Stimulated activated CD8-positive, alpha-beta memory T cell treated with anti-CD3 and anti-CD28 coated beads, Interleukin-15, amount 100 ng/mL, for 48 hours (primary cell): ENCODE results near the gene ELK3.

ENCODE experiments used
- DNase-seq, 2 donors: peaks; one replicate each; pipeline ENCODE4 v3.0.0-alpha.2; 2020; ENCODE audit warnings: low read depth in 2 of 2

ELK3 gene

DNA sequence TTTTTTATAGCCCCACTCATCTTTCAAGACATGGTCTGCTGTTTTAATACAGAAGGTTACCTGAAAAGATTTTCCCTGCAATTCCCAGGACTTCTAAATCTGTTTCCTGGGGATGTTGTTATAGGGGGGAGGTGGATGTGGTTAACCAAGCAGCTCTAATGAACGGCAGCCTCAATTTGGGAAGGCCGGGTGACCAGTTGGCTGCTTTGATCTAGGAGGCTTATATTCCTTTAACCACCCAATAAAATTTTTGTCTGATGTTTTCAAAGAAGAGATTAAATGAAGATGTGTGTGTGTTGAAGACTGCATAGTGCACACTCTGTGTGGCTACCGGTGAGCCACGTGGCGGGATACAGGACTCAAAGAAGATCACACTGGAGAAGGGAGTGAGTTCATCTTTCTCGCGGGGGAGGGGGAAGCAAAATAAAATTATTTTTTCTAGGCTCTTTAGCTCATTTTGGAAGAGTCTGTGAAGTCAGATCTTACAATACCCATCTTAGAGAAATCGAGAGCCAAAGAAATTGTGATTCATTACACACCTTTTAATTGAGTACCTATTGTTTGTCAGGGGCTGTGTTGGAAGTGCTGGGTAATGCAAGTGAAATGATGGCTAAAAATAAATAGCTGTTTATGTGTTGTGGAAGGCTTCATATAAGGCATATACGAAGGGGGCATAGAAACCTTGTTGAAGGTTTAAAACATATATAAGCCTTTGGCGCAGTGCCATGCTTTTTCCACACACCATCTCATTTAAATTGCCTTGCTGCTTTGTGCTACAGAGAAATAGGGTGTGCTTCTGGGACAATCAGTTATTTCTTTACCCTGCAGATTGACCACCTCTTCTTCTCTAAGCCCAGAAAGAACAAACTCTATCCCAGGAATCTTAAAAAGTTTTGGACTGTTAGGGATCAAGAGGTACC, 18.5 kb downstream of the ELK3 start:
- DNase-seq = no peak

DNA sequence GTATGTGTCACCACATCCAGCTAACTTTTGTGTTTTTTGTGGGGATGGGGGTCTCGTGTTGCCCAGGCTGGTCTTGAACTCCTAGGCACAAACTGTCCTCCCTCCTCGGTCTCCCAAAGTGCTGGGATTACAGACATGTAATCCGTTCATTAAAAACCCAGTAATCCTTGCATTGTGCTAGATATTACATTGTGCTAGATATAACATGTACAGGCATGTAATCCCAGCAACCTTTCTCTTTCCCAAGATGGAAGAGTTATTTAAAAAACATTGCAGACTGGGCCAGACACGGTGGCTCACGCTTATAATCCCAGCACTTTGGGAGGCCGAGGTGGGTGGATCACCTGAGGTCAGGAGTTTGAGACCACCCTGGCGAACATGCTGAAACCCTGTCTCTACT, 19.7 kb downstream of the ELK3 start:
- DNase-seq = no peak

DNA sequence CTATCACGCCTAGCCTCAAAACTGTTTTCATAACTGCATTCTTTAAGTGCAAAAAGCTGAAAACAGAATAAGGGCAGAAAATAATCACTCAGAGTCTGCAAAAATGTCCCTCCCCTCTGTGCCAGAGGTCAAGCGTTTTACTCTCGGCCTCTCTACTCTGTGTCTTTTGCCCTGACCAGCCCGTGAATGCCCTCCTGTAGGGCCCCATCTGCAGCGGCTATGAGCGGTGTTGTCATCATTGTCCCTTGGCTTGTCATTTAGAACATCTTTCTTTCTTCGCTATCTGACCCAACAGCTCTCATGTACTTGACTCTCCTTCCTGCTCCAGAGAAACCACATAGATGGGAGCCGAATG, 21.7 kb downstream of the ELK3 start:
- no peak for DNase-seq

DNA sequence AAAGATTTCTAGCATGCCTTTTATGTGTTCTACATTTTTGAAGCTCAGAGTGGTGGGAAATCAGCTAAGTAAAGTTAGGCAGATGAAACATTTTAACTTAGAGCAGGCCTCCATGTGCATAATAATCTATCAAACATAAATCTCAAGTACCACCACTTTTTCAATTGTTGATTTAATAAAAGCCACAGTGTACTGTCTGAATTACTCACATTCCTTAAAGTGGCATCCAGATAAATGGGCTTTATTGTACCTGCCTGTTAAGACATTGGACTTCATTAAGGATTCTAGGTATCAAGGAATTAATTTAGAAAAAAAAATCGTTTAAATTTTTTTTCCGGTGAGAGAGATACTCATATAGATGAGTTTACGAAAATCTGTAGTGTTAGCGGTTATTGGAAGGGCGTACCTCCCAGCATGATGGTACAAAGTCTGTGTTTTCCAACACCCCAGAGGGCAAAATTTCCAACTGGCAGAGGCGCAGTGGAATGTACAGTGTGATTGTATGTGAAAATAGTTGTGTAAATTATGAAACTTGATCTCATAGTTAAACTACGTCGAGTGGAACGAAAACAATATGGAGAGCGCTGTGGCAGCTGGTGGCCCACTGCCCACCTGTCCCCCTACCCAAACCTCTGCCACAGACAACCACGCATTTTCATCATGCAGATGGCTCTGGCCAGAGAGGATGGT, 25.0 kb downstream of the ELK3 start:
- no peak for DNase-seq

DNA sequence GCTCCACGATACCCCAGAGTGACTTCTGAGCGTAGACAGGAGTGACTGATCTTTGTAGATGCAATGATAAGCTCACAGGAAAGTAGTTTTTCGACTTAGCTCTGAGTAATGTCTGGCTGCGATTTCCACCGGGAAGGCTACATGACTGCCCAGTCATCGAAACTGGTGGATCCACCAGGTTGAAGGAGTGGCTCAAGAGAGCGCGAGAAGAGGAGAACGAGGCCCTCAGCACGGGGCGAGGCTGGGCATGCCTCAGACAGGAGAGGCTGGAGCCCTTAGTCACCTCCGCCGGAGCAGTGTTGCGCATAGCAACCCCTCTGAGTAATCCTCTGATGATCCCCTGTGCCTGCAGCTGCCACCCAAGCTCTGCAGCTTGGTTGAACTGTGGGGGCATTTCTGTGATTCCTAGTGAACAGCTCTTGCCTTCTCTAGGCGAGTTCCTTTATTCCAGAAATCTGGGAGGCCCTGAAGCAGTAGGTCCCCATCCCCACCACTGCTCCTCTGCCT, 25.6 kb downstream of the ELK3 start:
- no peak for DNase-seq

DNA sequence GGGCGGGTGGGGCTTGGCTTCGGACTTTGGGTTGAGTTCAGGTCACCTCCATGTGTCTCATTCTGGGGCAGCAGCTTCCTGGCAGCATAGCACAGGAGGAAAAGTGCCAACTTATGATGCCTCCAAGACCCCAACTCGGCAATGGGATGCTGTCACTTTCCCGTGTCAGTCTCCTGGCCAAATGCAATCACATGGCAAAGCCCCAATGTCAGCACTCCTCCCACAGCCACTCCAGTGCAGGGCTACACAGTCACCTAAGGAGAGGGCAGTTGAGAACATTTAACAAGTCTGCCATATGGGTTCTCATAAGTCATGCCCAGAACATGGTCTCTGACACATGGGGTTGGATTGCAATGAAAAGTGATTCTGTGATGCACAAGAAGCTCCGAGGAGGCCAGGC, 26.7 kb downstream of the ELK3 start:
- DNase-seq = no peak

DNA sequence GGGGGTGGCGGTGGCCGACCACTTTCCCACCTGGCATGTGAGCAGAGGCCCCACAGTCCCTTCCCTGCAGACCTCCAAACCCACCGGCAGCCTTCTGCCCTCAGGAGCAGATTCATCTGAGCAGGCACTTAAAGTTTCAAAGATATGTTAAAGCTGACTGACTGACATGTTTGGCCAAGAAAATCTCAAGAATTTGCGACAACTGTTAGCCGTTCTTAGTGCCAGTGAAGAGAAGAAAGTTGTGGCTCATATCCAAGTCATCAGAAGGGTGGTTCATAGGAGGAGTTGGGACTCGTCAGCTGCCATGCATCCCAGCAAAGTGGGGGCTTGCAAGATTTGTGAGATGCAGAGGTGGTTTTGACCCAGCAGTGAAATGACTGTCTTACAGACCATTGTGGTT, 27.2 kb downstream of the ELK3 start:
- no peak for DNase-seq

DNA sequence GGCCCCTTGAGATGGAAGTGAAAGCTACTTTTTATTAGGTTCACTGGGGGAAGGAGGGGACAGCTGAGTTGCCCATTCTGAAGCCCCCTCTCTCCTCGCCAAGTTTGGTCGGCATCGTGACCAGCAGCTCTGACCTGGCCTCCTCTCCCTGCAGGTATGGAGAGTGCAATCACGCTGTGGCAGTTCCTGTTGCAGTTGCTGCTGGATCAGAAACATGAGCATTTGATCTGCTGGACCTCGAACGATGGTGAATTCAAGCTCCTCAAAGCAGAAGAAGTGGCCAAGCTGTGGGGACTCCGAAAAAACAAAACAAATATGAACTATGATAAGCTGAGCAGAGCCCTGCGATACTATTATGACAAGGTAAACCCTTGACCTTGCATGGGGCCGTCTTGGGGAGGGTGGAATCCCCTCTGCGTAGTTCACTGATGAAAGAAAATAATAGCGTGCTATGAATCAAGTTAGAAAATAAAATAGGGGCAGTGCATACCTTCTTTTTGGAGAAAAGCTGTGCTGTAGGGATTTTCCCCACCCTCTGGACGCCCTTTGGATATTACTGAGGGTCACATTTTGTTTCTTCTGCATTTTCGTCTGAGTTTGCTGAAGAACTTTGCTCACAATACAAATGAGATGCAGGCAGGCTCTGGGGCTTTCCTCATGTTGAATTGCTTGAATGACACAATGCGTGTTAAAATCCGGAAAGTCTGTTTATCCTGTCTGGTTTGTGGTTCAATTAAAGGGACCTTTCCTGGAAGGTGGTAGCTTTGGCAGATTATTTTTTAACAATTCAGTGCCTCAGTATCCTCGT, 29.4 kb downstream of the ELK3 start:
- DNase-seq = no peak

DNA sequence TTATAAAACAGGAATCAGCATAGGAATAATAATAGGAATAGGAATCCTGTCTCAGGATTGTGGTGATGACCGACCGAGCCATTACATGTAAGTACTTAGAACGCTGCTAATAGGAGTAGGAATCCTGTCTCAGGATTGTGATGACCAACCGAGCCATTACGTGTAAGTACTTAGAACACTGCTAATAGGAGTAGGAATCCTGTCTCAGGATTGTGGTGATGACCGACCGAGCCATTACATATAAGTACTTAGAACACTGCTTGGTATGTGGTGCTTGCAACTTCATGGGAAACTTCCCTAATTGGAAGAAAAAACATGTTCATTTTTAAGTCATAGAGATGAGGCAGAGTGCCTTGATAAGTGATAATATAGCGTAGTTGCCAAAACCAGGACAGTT, 30.0 kb downstream of the ELK3 start:
- DNase-seq = no peak

DNA sequence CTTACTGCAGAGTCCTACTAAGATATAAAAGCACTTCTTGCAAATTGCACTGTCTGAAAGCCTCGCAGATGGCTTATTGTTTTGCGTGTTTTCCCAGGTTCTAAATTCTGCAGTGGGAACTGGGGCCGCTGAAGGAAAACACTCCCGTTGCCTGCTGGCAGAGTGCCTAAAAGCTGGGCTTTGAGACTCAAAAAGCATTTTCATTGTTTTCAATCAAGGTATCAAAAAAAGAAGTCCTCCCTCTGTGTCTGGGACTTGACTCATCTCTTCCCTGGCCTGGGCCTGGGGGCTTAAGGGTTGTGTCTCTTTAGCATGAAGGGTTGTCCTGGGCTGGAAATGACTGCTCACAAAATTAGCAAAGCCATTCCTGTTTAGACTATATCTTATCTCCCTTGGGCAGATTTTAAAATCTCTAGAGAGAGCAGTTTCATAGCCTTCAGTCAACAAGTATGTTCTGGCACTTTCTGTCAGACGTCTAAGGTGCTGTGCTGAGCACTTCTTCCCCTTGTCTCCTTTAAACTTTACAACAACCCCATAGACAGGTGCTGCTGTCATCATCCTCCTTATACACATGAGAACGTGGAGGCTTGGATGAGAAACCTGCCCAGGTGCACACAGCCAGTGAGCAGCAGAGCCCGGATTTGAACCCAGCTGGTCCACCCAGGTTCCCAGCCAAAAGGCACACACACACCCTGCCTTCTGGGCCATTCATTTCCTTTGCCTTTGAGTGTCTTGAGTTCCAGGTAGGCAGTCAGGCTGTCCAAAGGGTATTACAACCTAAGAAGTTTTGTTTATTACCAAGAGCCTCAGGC, 31.1 kb downstream of the ELK3 start:
- no peak for DNase-seq

DNA sequence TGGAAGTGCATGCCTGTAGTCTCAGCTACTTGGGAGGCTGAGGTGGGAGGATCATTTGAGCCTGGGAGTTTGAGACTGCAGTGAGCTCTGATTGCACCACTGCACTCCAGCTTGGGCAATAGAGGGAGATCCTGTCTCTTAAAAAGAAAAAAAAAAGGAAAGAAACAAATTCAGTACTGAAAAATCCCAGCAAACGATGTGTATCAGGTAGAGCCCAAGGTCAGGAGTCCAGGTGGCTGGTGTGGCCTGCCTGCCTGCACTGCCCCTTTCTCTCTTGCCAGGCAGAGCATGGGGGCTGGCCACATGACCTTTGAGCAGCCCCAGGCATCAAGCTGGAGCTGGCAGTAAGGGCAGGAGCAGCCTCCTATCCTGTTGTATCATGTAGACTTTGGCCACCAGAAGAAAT, 31.8 kb downstream of the ELK3 start:
- no peak for DNase-seq

DNA sequence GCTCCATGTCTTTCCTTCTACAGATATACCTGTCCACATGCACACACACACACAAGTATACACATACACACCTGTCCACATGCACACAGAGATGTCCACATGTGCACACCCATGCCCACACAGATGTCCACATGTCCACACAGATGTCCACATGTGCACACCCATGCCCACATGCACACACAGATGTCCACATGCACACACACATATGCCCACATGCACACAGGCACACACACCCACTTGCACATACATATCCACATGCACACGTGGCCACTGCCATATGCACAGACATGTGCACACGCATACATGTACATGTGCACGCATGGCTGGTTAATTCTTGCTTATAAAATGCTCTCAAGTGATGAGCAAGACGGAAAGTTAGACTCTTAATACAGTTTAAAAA, 32.2 kb downstream of the ELK3 start:
- no peak for DNase-seq

DNA sequence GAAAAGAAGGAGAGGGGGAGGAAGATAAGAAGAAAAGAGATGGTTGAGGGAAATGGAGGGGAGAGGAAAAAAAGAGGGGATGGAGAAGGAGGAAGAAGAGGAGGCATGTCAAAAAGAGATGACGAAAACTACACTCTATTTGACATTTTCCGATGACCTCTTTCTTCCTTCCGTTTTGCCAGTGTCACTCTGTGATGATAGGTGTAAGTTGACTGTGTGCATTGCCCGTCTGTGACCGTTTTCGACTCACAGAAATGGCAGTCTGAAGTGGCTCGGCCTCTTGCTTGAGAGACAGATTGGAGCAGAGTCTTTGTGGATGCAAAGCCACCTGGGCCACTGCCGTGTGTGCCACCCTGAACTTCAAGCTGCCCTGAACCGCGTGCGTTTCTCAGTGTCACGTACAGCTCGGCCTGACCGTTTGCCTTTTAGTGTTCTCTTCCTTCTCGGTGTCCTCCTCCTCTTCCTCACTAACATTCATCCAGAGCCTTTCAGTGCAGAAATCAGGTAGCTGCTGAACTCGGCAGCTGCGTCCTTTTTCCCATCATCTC, 32.7 kb downstream of the ELK3 start:
- DNase-seq = no peak

DNA sequence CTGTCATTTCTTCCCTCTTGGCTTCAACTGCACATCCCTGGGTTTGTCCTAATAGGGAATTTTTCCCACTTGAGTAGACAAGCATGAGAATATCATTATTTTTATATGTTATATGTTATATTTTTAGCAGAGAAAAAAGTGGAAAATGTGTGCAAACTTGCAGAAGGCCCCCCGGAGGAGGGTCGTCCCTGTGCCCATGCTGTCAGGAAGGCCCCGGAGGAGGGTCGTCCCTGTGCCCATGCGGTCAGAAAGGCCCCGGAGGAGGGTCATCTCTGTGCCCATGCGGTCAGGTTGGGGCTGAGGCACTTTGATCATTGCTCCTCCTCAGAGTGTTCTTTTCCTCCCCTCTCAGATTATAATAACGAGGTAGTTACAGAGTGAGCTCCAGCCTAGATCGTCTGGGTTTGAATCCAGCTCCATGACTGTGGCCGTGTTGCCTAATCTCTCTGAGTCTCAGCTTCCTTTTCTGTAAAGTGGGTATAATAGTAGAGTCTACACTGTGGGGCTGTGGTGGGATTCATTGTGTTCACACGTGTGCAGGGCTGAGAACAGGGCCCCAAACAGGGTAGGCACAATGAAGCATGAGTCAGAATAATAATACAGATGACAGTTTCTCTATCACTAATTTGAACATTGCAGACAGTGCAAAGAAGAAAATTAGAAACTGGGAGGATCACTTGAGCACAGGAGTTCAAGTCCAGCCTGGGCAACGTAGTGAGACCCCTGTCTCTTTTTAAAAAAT, 33.4 kb downstream of the ELK3 start:
- no peak for DNase-seq

DNA sequence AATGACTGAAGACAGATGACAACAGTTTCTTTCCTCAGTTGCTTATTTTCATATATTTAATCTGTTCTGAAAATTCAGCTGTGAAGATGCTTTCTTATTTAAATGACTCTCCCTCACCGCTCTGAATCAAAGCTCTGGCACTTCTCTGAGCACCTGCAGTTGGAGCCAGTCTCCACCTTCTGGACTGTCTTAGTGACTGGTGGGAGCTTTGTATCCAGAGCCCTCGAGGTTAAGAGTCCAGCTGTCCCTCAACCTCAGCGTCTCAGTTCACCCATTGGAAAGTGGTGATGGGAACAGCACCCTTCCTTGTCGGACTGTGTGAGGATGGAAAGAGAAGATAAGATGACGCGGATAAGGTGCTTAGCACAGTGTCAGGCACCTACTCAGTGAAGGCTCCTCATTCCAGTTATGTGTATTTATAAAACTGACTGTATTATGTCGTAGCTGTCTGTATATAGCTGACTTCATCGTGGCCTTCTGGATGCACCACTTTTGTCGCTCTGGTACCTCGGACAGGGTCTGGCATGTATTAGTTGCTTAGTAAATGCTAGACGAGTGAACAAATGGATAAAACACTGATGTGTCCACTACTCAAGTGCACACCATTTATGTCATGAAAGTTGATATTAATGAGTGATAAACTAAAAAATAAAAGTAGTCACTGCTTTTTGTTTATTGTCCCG, 34.5 kb downstream of the ELK3 start:
- no peak for DNase-seq

DNA sequence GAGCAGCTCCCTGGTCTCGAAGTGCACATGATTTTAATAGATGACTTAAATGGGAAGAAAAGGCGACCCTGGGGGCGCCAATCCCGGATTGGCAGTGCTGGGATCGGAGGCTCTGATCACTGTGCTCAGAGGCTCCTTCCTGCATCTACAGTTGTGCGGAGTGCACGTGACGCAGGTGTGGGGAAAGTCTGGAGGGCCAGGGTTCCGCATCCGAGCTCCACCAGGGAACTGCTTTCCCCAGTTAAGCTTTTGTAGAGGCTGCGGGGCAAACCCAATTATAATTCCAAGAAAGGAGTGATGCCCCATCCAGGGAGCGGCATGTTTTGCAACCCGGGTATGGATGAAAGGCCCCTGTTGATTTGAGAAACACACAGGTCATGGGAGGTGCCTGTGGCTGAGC, 36.5 kb downstream of the ELK3 start:
- DNase-seq = no peak

DNA sequence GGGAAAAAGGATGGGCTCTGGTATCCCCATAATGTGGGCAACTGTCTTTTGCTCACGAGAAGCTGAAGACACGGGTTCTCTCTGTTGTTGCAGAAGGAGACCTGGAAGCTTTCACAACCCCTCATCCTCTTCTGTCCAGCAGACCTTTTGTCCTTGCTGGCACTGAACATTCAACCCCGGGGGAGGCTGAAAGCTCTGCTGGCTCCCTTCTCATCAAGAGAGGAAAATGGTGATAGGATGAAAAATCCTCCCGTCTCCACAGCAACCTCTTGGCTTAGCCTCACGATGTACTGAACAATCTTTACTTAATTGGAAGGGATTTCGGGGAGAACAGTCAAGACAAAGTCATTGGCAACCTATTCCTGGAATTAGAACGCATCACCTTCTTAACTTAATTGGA, 39.0 kb downstream of the ELK3 start:
- DNase-seq = no peak

DNA sequence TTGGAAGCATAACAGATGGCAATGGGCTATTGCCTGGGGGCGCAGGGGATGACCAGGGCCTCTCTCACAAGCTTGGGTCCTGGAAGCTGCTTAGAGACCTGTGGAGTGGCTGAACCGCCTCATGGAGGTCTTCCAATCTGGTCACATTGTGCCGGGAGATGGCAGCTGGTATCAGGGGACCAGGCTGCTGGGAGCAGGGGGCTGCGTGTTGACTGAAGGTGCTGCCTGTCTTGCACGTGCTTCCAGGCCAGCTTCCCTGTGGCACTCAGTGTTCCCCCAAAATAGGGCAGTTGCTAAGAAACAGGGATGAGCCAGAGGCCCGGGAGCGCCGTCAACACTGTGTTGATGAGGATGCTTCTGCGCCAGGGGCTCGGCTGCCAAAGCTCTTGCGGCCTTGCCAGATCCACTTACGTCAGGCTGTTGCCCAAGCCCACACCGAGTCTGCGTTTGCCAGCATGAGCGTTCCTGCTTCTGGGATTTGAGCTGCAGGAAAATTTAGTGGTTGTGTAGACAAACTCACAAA, 39.8 kb downstream of the ELK3 start:
- no peak for DNase-seq

DNA sequence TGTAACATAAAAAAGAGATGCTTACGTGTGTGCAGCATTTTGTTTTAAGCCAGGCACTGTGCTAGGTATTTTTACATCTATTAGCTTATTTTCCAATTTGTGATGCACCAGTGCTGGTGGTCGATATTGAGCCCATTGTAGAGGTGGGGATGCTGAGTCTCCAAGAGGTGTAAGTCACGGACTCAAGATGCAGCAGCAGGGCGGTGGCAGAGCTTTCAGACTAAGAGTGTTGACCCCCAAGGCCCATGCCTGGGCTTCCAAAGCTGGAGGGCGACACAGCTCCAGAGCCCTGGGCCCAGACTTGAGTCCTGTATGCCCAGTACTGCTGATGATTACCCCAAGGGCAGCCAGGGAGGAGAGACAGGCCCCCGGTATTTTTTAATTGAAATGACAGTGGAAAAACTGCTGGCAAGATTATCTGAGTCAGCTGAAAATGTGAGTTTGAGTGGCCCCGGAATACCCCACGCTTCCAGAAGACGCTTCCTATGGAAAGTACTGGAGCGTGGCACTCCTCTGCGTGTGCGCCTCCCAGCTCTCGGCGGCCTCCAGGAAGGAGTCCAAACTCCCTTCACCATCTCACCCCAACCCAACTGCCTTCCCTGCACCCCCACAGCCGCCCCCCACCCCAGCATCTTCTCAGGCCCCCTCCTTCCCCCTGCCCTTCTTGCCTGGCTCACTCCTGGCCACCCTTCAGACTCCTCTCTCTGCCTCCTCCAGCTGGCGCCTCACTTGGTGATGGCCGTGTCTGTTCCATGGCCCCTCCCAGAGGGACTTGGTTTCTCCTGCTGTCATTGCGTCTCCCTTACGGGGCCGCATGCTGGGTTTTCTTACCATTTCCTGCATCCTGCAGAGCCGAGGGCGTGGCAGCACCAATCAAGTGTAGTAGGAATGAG, 40.7 kb downstream of the ELK3 start:
- DNase-seq = no peak
